ENCODE results near the gene FAM193B. TPM values are rescaled to one million over a fixed set of nuclear protein-coding genes. Genes with fewer than 3 reads are reported as not detected.

FAM193B gene
- total and polyA plus RNA-seq, 7 experiments from 2014 or later: 4.1 to 275 (median 157) TPM

DNA sequence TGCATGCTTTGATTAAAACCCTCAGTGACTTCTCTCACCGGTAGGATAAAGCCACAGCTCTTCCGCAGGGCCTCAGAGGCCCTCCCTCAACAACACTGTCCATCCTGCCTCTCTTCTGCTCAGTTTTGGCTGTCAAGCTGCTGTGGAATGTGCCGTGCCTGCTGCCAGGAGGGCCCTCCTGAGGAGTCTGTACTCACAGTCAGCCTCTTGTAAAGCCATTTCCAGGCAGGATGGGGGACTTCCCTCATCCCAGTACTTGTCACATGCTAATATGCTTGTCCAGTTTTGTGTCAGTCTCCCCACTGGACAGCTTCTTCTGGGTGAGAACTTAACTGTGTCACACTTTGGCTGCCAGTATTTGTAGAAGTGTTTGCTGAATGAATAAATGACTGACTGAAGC lies 23.7 kb downstream of the FAM193B start:
- H3K27me3 Mint-ChIP-seq: no peaks in the 10 kb centered on the region
- ATAC-seq (no peak), DNase-seq (no peak)
- Histone ChIP-seq H3K4me1 (ENCODE audit: control insufficient read depth in 2 of 2, insufficient read depth in 2 of 2, low read length in 2 of 2) (no peaks in the 10 kb centered on the region), H3K36me3 (ENCODE audit: control insufficient read depth in 2 of 3, insufficient read depth in 3 of 3, low read length in 3 of 3) (peaks cover 0 to 91% (median 10%) of the 10 kb centered on the region in 3 experiments), H3K9me3 (ENCODE audit: control insufficient read depth in 2 of 3, low read length in 3 of 3) (no peaks in the 10 kb centered on the region), H3K4me3 (ENCODE audit: low read length) (no peak overlapping the region), H3K27me3 (ENCODE audit: control insufficient read depth in 2 of 2, insufficient read depth in 2 of 2, low read length in 2 of 2) (no peaks in the 10 kb centered on the region), H3K27ac (ENCODE audit: low read depth, low read length) (no peak overlapping the region)
- peak overlapping the region in 5 of 9 donors; percentile 12 to 62 (median 37) for H3K27ac Mint-ChIP-seq
- intact Hi-C loops (cut with micrococcal nuclease): no loop called here
- peaks cover 0 to 2% (median 0%) of the 10 kb centered on the region in 11 donors for H3K9me3 Mint-ChIP-seq
- H3K4me1 Mint-ChIP-seq: peaks cover 0 to 8% (median 2%) of the 10 kb centered on the region in 7 donors
- H3K4me3 Mint-ChIP-seq: no peak overlapping the region
- peaks cover 0 to 28% (median 13%) of the 10 kb centered on the region in 5 donors for H3K36me3 Mint-ChIP-seq
- ChIA-PET POLR2A (interaction anchor here (0.5 to 1.0 kb wide), 2 partner anchors 9 to 40 kb away, joined by 3 read pairs; no protein-coding TSS in a partner anchor), CTCF (no interaction called here)

DNA sequence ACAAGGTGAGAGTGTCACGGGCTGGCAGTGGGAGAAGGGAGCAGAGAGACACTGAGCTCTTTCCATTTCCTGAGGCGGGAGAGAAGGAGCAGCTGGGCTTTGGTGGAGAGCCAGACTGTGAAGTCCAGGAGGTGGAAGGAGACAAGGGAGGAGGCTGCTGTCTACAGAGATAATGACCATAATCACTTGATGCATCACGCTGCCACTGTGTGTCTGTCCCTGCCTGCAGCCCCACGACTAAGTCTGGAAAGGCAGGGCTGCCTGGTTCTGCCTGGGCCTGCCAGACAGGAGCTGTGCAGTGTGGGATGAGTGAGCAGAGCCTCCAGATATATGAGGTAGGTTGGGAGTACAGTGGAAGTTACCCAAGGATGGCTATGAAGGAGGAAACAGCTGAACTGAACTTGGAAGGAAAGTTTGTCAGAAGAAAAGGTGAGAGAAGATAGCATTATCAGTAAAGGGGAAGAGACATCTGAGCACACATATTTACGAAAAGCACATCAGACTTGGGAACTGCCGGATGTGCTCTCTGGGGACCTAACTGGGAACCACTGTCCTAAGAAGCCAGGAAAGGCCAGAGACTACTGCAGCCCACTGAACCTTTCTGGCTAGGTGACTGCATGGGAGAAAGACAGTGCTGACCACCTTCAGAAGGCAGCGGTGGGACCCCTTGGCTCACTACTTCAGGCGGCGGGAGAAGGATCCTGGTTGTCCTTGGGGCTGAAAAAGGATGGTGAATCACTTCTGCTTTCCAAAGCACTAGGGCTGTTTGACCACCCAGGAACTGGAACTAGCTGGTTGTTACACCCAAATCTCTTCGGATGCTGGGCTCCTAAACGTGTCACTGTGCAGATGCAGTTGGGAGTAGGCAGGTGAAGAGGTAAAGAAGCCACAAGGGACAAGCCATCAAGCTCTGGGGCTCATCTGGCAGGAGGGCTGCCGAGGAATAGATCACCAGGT lies 24.8 kb downstream of the FAM193B start:
- H3K4me1 ChIP-seq (ENCODE audit: control insufficient read depth in 2 of 2, insufficient read depth in 2 of 2, low read length in 2 of 2): no peaks in the 10 kb centered on the region
- Mint-ChIP-seq H3K36me3 (peaks cover 0 to 21% (median 13%) of the 10 kb centered on the region in 5 donors), H3K4me3 (no peak overlapping the region), H3K27ac (peak overlapping the region in 6 of 9 donors; percentile 12 to 47 (median 43)), H3K27me3 (no peaks in the 10 kb centered on the region), H3K9me3 (peaks cover 0 to 2% (median 0%) of the 10 kb centered on the region in 11 donors), H3K4me1 (peaks cover 0 to 4% (median 2%) of the 10 kb centered on the region in 7 donors)
- H3K9me3 ChIP-seq (ENCODE audit: control insufficient read depth in 2 of 3, low read length in 3 of 3): no peaks in the 10 kb centered on the region
- CTCF ChIA-PET: no interaction called here
- peaks cover 0 to 97% (median 10%) of the 10 kb centered on the region in 3 experiments for H3K36me3 ChIP-seq (ENCODE audit: control insufficient read depth in 2 of 3, insufficient read depth in 3 of 3, low read length in 3 of 3)
- intact Hi-C loops (cut with micrococcal nuclease): no loop called here
- ATAC-seq: no peak
- POLR2A ChIA-PET: no interaction called here
- no peak for DNase-seq
- H3K27me3 ChIP-seq (ENCODE audit: control insufficient read depth in 2 of 2, insufficient read depth in 2 of 2, low read length in 2 of 2): no peaks in the 10 kb centered on the region
- no peak overlapping the region for H3K27ac ChIP-seq (ENCODE audit: low read depth, low read length)
- H3K4me3 ChIP-seq (ENCODE audit: low read length): no peak overlapping the region

DNA sequence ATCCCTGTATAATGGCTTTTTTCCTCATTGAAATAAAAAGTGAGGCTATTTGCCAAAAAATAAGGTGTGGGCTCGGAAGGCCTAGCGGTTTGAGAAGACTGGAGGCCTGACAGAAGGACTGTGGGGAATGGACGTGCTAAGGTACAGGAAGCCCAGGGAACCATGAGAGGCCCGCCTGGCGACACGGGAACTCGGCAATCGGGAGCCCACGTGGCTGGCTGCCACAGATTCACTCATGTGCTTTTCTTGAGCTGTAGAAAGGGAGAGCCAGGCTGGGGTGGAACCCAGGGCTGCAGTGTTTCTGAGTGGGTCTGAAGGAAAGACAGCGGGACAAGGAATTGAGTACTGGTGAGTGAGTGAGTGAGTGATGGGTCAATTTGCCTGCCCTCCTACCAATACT lies 25.7 kb downstream of the FAM193B start:
- Histone ChIP-seq H3K9me3 (ENCODE audit: control insufficient read depth in 2 of 3, low read length in 3 of 3) (no peaks in the 10 kb centered on the region), H3K4me3 (ENCODE audit: low read length) (no peak overlapping the region), H3K36me3 (ENCODE audit: control insufficient read depth in 2 of 3, insufficient read depth in 3 of 3, low read length in 3 of 3) (peaks cover 0 to 99% (median 10%) of the 10 kb centered on the region in 3 experiments), H3K27me3 (ENCODE audit: control insufficient read depth in 2 of 2, insufficient read depth in 2 of 2, low read length in 2 of 2) (no peaks in the 10 kb centered on the region), H3K27ac (ENCODE audit: low read depth, low read length) (no peak overlapping the region), H3K4me1 (ENCODE audit: control insufficient read depth in 2 of 2, insufficient read depth in 2 of 2, low read length in 2 of 2) (no peaks in the 10 kb centered on the region)
- DNase-seq (no peak), ATAC-seq (no peak)
- Mint-ChIP-seq H3K27ac (no peak overlapping the region), H3K4me1 (peaks cover 0 to 4% (median under 1%) of the 10 kb centered on the region in 7 donors), H3K4me3 (no peak overlapping the region), H3K9me3 (peaks cover 0 to 2% (median 0%) of the 10 kb centered on the region in 11 donors), H3K27me3 (no peaks in the 10 kb centered on the region), H3K36me3 (peaks cover 0 to 18% (median 13%) of the 10 kb centered on the region in 5 donors)
- CTCF ChIA-PET: no interaction called here
- POLR2A ChIA-PET: no interaction called here
- intact Hi-C loops (cut with micrococcal nuclease): no loop called here

DNA sequence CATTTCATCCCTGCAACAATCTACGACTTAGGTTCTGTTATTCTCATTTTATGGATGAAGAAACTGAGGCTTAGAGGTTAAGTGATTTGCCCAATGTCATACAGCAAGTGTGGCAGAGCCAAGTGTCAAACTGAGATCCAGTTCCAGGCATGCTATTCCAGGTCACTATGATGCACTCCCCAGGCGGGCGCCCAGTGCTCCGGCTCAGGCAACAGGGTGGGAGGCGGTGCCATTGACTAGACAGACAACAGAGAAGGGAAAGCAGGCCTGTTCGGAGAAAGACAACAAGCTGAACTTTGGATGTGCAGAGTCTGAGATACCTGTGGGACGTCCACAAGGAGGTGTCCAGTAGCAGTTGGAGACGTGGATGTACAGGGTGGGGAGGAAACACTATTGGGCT lies 26.8 kb downstream of the FAM193B start:
- DNase-seq (no peak), ATAC-seq (no peak)
- Histone ChIP-seq H3K27ac (ENCODE audit: low read depth, low read length) (no peak overlapping the region), H3K4me3 (ENCODE audit: low read length) (no peak overlapping the region), H3K27me3 (ENCODE audit: control insufficient read depth in 2 of 2, insufficient read depth in 2 of 2, low read length in 2 of 2) (no peaks in the 10 kb centered on the region), H3K4me1 (ENCODE audit: control insufficient read depth in 2 of 2, insufficient read depth in 2 of 2, low read length in 2 of 2) (no peaks in the 10 kb centered on the region), H3K36me3 (ENCODE audit: control insufficient read depth in 2 of 3, insufficient read depth in 3 of 3, low read length in 3 of 3) (peaks cover 0 to 93% (median 10%) of the 10 kb centered on the region in 3 experiments), H3K9me3 (ENCODE audit: control insufficient read depth in 2 of 3, low read length in 3 of 3) (no peaks in the 10 kb centered on the region)
- Mint-ChIP-seq H3K27ac (no peak overlapping the region), H3K4me1 (peaks cover 0 to 4% (median 0%) of the 10 kb centered on the region in 7 donors), H3K27me3 (no peaks in the 10 kb centered on the region), H3K9me3 (peaks cover 0 to 2% (median 0%) of the 10 kb centered on the region in 11 donors), H3K4me3 (no peak overlapping the region), H3K36me3 (peaks cover 0 to 13% (median 11%) of the 10 kb centered on the region in 5 donors)
- ChIA-PET POLR2A (no interaction called here), CTCF (no interaction called here)
- intact Hi-C loops (cut with micrococcal nuclease): no loop called here

DNA sequence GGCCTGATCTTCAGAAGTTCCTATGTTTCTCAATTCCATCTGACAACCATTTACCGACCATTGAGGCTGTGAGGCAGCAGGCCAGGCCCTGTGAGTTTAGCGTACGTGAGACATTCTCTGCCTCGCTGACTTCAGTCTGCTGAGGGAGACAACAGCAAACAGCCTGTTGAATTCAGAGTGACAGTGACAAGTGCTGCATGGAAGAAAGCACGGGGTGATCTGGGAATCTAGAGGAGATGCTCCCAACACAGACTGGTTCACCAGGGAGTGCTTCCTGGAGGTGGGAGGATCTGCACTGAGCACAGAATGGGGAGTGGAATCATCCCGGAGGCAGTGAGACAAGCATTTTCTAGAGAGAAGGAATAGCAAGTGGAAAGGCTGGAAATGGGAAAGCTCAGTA lies 27.6 kb downstream of the FAM193B start:
- Histone ChIP-seq H3K4me3 (ENCODE audit: low read length) (no peak overlapping the region), H3K4me1 (ENCODE audit: control insufficient read depth in 2 of 2, insufficient read depth in 2 of 2, low read length in 2 of 2) (no peaks in the 10 kb centered on the region), H3K9me3 (ENCODE audit: control insufficient read depth in 2 of 3, low read length in 3 of 3) (no peaks in the 10 kb centered on the region), H3K27ac (ENCODE audit: low read depth, low read length) (no peak overlapping the region), H3K27me3 (ENCODE audit: control insufficient read depth in 2 of 2, insufficient read depth in 2 of 2, low read length in 2 of 2) (no peaks in the 10 kb centered on the region), H3K36me3 (ENCODE audit: control insufficient read depth in 2 of 3, insufficient read depth in 3 of 3, low read length in 3 of 3) (peaks cover 0 to 89% (median 10%) of the 10 kb centered on the region in 3 experiments)
- H3K4me1 Mint-ChIP-seq: peaks cover 0 to 4% (median 0%) of the 10 kb centered on the region in 7 donors
- DNase-seq: no peak
- POLR2A ChIA-PET: no interaction called here
- no peak for ATAC-seq
- H3K9me3 Mint-ChIP-seq: peaks cover 0 to 2% (median 0%) of the 10 kb centered on the region in 11 donors
- H3K27ac Mint-ChIP-seq: no peak overlapping the region
- CTCF ChIA-PET: no interaction called here
- no peak overlapping the region for H3K4me3 Mint-ChIP-seq
- H3K27me3 Mint-ChIP-seq: no peaks in the 10 kb centered on the region
- intact Hi-C loops (cut with micrococcal nuclease): no loop called here
- H3K36me3 Mint-ChIP-seq: peaks cover 0 to 10% (median 8%) of the 10 kb centered on the region in 5 donors

DNA sequence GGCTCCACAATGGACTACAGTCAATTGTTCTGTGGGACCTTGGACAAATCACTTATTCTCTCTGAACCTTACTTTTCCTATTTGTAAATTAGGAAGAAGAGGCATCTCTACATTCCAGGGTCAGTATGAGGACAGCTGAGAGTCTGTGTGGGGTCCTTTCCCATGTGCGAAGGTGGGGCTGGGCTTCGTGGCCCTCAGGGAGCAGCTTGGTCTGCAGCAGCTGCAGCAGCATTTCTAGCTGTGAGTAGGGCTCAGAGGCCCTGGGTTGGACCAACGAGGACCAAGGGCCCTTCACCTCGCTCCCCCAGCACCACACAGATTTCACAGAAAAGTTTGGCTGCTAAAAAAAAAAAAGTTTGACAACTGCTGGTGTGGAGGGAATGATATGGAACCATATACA lies 28.2 kb downstream of the FAM193B start:
- no peak overlapping the region for H3K27ac ChIP-seq (ENCODE audit: low read depth, low read length)
- Mint-ChIP-seq H3K4me1 (peaks cover 0 to 10% (median 5%) of the 10 kb centered on the region in 7 donors), H3K27ac (no peak overlapping the region), H3K4me3 (no peak overlapping the region), H3K9me3 (peaks cover 0 to 2% (median 0%) of the 10 kb centered on the region in 11 donors), H3K27me3 (no peaks in the 10 kb centered on the region), H3K36me3 (peaks cover 0 to 11% (median 7%) of the 10 kb centered on the region in 5 donors)
- peaks cover 0 to 89% (median 10%) of the 10 kb centered on the region in 3 experiments for H3K36me3 ChIP-seq (ENCODE audit: control insufficient read depth in 2 of 3, insufficient read depth in 3 of 3, low read length in 3 of 3)
- no peaks in the 10 kb centered on the region for H3K27me3 ChIP-seq (ENCODE audit: control insufficient read depth in 2 of 2, insufficient read depth in 2 of 2, low read length in 2 of 2)
- DNase-seq: no peak
- intact Hi-C loops (cut with micrococcal nuclease): no loop called here
- peaks cover 0 to 4% of the 10 kb centered on the region in 2 donors for H3K4me1 ChIP-seq (ENCODE audit: control insufficient read depth in 2 of 2, insufficient read depth in 2 of 2, low read length in 2 of 2)
- ATAC-seq: no peak
- H3K4me3 ChIP-seq (ENCODE audit: low read length): no peak overlapping the region
- CTCF ChIA-PET: no interaction called here
- POLR2A ChIA-PET: interaction anchor here (0.6 to 1.0 kb wide), 3 partner anchors 10 to 140 kb away, joined by 3 to 4 read pairs (median 3); no protein-coding TSS in a partner anchor
- no peaks in the 10 kb centered on the region for H3K9me3 ChIP-seq (ENCODE audit: control insufficient read depth in 2 of 3, low read length in 3 of 3)

Data from naive thymus-derived CD4-positive, alpha-beta T cell (primary cell).